ENCODE data around the gene SPACA4.

The SPACA4 gene

GRCh38 chr19:48616491-48617056 is 10.0 kb downstream of the SPACA4 start:
- H3K4ac ChIP-seq (ENCODE audit: low read depth in 1 of 2, low read length in 2 of 2): no peak overlapping the region
- H3K14ac ChIP-seq (ENCODE audit: low read length in 2 of 2): no peak overlapping the region
- no peaks in the 10 kb centered on the region for H3K27me3 ChIP-seq (ENCODE audit: control insufficient read depth in 1 of 2, insufficient read depth in 1 of 2, low read length in 2 of 2)
- peak overlapping the region in 1 of 2 experiments; percentile 94 for H3K4me3 ChIP-seq (ENCODE audit: insufficient read depth in 1 of 2, low read depth in 1 of 2, low read length in 2 of 2)
- no peak overlapping the region for H2BK5ac ChIP-seq (ENCODE audit: low read depth, low read length, poor library complexity, severe bottlenecking)
- no peaks in the 10 kb centered on the region for H3K9me3 ChIP-seq (ENCODE audit: control insufficient read depth, low read length)
- H2BK120ac ChIP-seq (ENCODE audit: low read depth, low read length): no peak overlapping the region
- H4K8ac ChIP-seq (ENCODE audit: low read length): no peak overlapping the region
- no peak overlapping the region for H3K23ac ChIP-seq (ENCODE audit: low read length in 2 of 2)
- no peak overlapping the region for H2BK12ac ChIP-seq (ENCODE audit: low read length in 2 of 2)
- peaks cover 33 to 56% of the 10 kb centered on the region in 2 experiments for H3K36me3 ChIP-seq (ENCODE audit: control insufficient read depth in 1 of 2, insufficient read depth in 2 of 2, low read depth in 1 of 2, low read length in 2 of 2)
- peak overlapping the region; percentile 86 for H3K4me2 ChIP-seq (ENCODE audit: low read length, poor library complexity, severe bottlenecking)
- H2BK15ac ChIP-seq (ENCODE audit: low read depth, poor library complexity, severe bottlenecking): no peak overlapping the region
- WGBS: 77% methylated on average over 8 of the region's 12 CpGs
- peak overlapping the region; percentile 100 for H3K9ac ChIP-seq (ENCODE audit: low read length)
- H2AK5ac ChIP-seq (ENCODE audit: low read length, severe bottlenecking): no peak overlapping the region
- peaks cover 38% of the 10 kb centered on the region for H3K4me1 ChIP-seq (ENCODE audit: control insufficient read depth, insufficient read depth, low read depth, low read length)
- DNase-seq: no peak
- H3K18ac ChIP-seq (ENCODE audit: low read depth in 1 of 2, low read length in 2 of 2): no peak overlapping the region
- H3K27ac ChIP-seq (ENCODE audit: low read length, poor library complexity, severe bottlenecking): no peak overlapping the region
- H3K79me1 ChIP-seq (replicated peaks; ENCODE audit: low read length, poor library complexity, severe bottlenecking): peaks cover 6% of the 10 kb centered on the region
- H4K91ac ChIP-seq (ENCODE audit: low read length): no peak overlapping the region
- H2AFZ ChIP-seq (ENCODE audit: low read depth, low read length): no peak overlapping the region

DNA sequence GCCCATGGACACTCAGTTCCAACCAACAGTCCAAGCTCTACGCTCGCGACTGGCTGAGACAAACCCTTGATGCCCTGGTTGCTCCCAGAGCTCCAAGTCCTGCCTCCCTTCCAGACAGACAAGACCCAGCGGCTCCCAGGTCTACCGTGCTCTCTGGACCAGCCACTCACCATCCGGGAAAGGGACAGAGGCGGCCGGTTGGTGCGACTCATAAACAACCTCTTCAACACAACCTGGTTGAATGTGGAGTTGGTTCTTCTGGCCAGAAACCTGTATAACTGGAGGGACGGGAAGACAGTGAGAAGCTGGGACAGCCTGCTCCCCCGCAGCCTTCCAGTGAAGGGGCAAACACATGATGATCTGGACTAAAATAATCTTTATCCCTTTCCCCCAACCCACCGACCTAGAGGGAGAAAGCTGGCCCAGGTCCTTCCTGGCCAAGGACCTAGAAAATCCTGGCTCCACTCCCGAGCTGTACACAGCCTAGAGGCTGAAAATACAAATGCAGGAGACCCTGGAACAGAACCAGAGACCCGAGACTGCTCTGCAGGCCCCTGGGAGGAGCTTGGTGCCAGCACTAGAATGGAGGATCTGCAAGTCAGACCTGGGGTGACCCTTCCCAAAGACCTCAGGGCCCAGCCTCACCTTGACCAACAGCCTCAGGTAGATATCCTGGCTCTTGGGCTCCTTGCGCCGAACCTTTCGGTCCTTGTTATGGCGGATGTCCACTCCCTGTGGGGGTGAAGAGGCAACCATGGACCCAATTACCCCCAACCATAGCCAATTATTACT is 10.8 kb downstream of the SPACA4 start:
- Histone ChIP-seq H3K23ac (ENCODE audit: low read length in 2 of 2) (peak overlapping the region in 1 of 2 experiments; percentile 23), H2AK5ac (ENCODE audit: low read length, severe bottlenecking) (peak overlapping the region; percentile 26), H2BK15ac (ENCODE audit: low read depth, poor library complexity, severe bottlenecking) (no peak overlapping the region), H3K4me2 (ENCODE audit: low read length, poor library complexity, severe bottlenecking) (peak overlapping the region; percentile 86), H3K4me1 (ENCODE audit: control insufficient read depth, insufficient read depth, low read depth, low read length) (peaks cover 38% of the 10 kb centered on the region), H2BK120ac (ENCODE audit: low read depth, low read length) (no peak overlapping the region), H3K27me3 (ENCODE audit: control insufficient read depth in 1 of 2, insufficient read depth in 1 of 2, low read length in 2 of 2) (no peaks in the 10 kb centered on the region), H3K4me3 (ENCODE audit: insufficient read depth in 1 of 2, low read depth in 1 of 2, low read length in 2 of 2) (peak overlapping the region; percentile 42 to 94), H3K18ac (ENCODE audit: low read depth in 1 of 2, low read length in 2 of 2) (no peak overlapping the region), H2BK5ac (ENCODE audit: low read depth, low read length, poor library complexity, severe bottlenecking) (no peak overlapping the region), H3K9ac (ENCODE audit: low read length) (peak overlapping the region; percentile 100), H3K36me3 (ENCODE audit: control insufficient read depth in 1 of 2, insufficient read depth in 2 of 2, low read depth in 1 of 2, low read length in 2 of 2) (peaks cover 37 to 51% of the 10 kb centered on the region in 2 experiments), H3K4ac (ENCODE audit: low read depth in 1 of 2, low read length in 2 of 2) (no peak overlapping the region), H3K9me3 (ENCODE audit: control insufficient read depth, low read length) (no peaks in the 10 kb centered on the region), H3K14ac (ENCODE audit: low read length in 2 of 2) (no peak overlapping the region), H3K27ac (ENCODE audit: low read length, poor library complexity, severe bottlenecking) (no peak overlapping the region), H3K79me1 (replicated peaks; ENCODE audit: low read length, poor library complexity, severe bottlenecking) (peaks cover 8% of the 10 kb centered on the region), H2AFZ (ENCODE audit: low read depth, low read length) (no peak overlapping the region), H4K91ac (ENCODE audit: low read length) (no peak overlapping the region), H2BK12ac (ENCODE audit: low read length in 2 of 2) (no peak overlapping the region), H4K8ac (ENCODE audit: low read length) (no peak overlapping the region)
- DNase-seq: no peak
- 89% methylated on average over 18 of the region's 18 CpGs for WGBS

DNA sequence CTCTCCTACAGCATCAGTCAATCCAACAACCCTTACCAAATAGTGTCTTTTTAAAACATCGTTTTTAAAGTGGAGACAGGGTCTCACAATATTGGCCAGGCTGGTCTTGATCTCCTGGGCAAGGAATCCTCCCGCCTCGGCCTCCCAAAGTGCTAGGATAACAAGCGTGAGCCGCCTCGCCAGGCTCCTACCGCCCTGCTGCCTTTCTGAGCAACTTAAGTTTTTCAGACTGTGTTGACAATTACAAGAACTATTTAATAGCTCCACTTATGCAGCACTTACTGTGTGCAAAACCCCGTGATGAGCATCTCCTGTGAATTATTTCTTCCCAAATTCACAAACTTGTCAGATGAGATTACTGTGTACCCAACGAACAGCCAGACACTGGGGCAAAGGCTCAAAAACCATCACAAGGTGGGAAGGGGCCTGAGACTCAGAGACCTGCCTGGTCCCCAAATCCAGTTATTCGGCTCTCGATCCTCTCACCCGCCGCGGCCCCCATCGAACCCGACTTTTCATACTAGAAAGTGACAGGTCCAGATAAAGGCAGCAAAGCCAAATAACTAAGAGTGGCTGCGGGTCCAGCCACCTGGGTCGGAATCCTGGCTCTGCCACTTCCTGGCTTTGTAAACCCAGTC is 11.9 kb downstream of the SPACA4 start:
- peak overlapping the region; percentile 44 for H4K91ac ChIP-seq (ENCODE audit: low read length)
- H3K18ac ChIP-seq (ENCODE audit: low read depth in 1 of 2, low read length in 2 of 2): peak overlapping the region; percentile 46 to 96
- peak overlapping the region in 1 of 2 experiments; percentile 50 for H3K14ac ChIP-seq (ENCODE audit: low read length in 2 of 2)
- no peak overlapping the region for H2BK15ac ChIP-seq (ENCODE audit: low read depth, poor library complexity, severe bottlenecking)
- H3K9me3 ChIP-seq (ENCODE audit: control insufficient read depth, low read length): no peaks in the 10 kb centered on the region
- H3K4ac ChIP-seq (ENCODE audit: low read depth in 1 of 2, low read length in 2 of 2): peak overlapping the region; percentile 61 to 77
- H3K27ac ChIP-seq (ENCODE audit: low read length, poor library complexity, severe bottlenecking): peak overlapping the region; percentile 94
- H3K36me3 ChIP-seq (ENCODE audit: control insufficient read depth in 1 of 2, insufficient read depth in 2 of 2, low read depth in 1 of 2, low read length in 2 of 2): peaks cover 39 to 44% of the 10 kb centered on the region in 2 experiments
- peak overlapping the region in 1 of 2 experiments; percentile 23 for H3K23ac ChIP-seq (ENCODE audit: low read length in 2 of 2)
- no peak overlapping the region for H2BK12ac ChIP-seq (ENCODE audit: low read length in 2 of 2)
- H3K4me3 ChIP-seq (ENCODE audit: insufficient read depth in 1 of 2, low read depth in 1 of 2, low read length in 2 of 2): peak overlapping the region; percentile 87 to 94
- no peak for DNase-seq
- peak overlapping the region; percentile 86 for H3K4me2 ChIP-seq (ENCODE audit: low read length, poor library complexity, severe bottlenecking)
- H2BK120ac ChIP-seq (ENCODE audit: low read depth, low read length): no peak overlapping the region
- H3K79me1 ChIP-seq (replicated peaks; ENCODE audit: low read length, poor library complexity, severe bottlenecking): peaks cover 9% of the 10 kb centered on the region
- under 1% methylated on average over 18 of the region's 18 CpGs for WGBS
- no peak overlapping the region for H2AFZ ChIP-seq (ENCODE audit: low read depth, low read length)
- H2BK5ac ChIP-seq (ENCODE audit: low read depth, low read length, poor library complexity, severe bottlenecking): no peak overlapping the region
- no peaks in the 10 kb centered on the region for H3K27me3 ChIP-seq (ENCODE audit: control insufficient read depth in 1 of 2, insufficient read depth in 1 of 2, low read length in 2 of 2)
- peak overlapping the region; percentile 100 for H3K9ac ChIP-seq (ENCODE audit: low read length)
- peaks cover 38% of the 10 kb centered on the region for H3K4me1 ChIP-seq (ENCODE audit: control insufficient read depth, insufficient read depth, low read depth, low read length)
- peak overlapping the region; percentile 95 for H4K8ac ChIP-seq (ENCODE audit: low read length)
- peak overlapping the region; percentile 21 for H2AK5ac ChIP-seq (ENCODE audit: low read length, severe bottlenecking)
